H1 (cell line): Measurements from ENCODE around the gene EXOC1L. TPM values are rescaled to one million over a fixed set of nuclear protein-coding genes. Genes with fewer than 3 reads are reported as not detected.
A peak's percentile ranks its signal among the peaks of the same experiment; 100 is the strongest.
"Not testable (repeated sequence)": the region's sequence is repeated elsewhere in the genome, so short reads cannot be mapped to it uniquely, and the experiment has no call there.

ENCODE experiments used
- CTCF ChIA-PET: fragments of 300-600 bp; sonication (Branson Sonifier 250); formaldehyde crosslinking; loops from one replicate; lab custom pipeline; 2021; ENCODE audit not compliant: partially characterized antibody; lab: Charles Lee
- POLR2A ChIA-PET: fragments of 300-600 bp; sonication (Branson Sonifier 250); formaldehyde crosslinking; loops from one replicate; lab custom pipeline; 2021; ENCODE audit warnings: inconsistent platforms; ENCODE audit not compliant: partially characterized antibody; lab: Charles Lee
- DNase-seq, 2 experiments: peaks; one replicate each; pipeline versions ENCODE4 v3.0.0 to v3.0.0-alpha.2; 2010 to 2022; ENCODE audit warnings: low spot score in 2 of 2, low read depth in 1 of 2, mixed read lengths in 1 of 2
- FAIRE-seq: peaks from 2 replicates; lab custom pipeline; 2011; peaks lifted over from hg19 to GRCh38; lab: Jason Lieb, UNC
- H2AFZ ChIP-seq: 2 replicates; pipeline ENCODE4 v1.8.1; 2012; ENCODE audit warnings: low read length, inconsistent platforms
- H2AK5ac ChIP-seq: 2 replicates; pipeline ENCODE4 v1.6.1; 2013; ENCODE audit warnings: low read depth, low read length
- H2BK120ac ChIP-seq: replicated peaks from 2 replicates; pipeline ENCODE3; 2013; ENCODE audit warnings: low read depth, low read length, inconsistent platforms
- H2BK12ac ChIP-seq: 2 replicates; pipeline ENCODE4 v1.6.1; 2013; ENCODE audit warnings: low read depth, low read length
- H2BK15ac ChIP-seq: 2 replicates; pipeline ENCODE4 v1.6.1; 2013; ENCODE audit warnings: low read length
- H2BK20ac ChIP-seq: 2 replicates; pipeline ENCODE4 v1.6.1; 2013; ENCODE audit warnings: low read length
- H2BK5ac ChIP-seq: 2 replicates; pipeline ENCODE4 v1.6.1; 2013; ENCODE audit warnings: low read depth, low read length
- H3K14ac ChIP-seq: 2 replicates; pipeline ENCODE4 v1.6.1; 2013; ENCODE audit warnings: inconsistent platforms; ENCODE audit not compliant: insufficient read length
- H3K18ac ChIP-seq: 2 replicates; pipeline ENCODE4 v1.6.1; 2013; ENCODE audit warnings: low read length; ENCODE audit errors: extremely low read depth
- H3K23ac ChIP-seq: 2 replicates; pipeline ENCODE4 v1.6.1; 2013; ENCODE audit warnings: inconsistent platforms; ENCODE audit not compliant: insufficient read length
- H3K23me2 ChIP-seq: 2 replicates; pipeline ENCODE4 v1.6.1; 2013; ENCODE audit warnings: low read depth, low read length
- H3K27ac ChIP-seq: 2 replicates; pipeline ENCODE4 v1.6.1; 2011; ENCODE audit warnings: low read depth, low read length, inconsistent platforms
- H3K27me3 ChIP-seq, 4 experiments: replicated peaks in 1 of 4; 1 replicate in 1 of 4; 2 replicates in 3 of 4; pipeline versions ENCODE4 v1.6.1 to v1.8.1; 2011 to 2013; ENCODE audit warnings: low read length in 3 of 4, mild to moderate bottlenecking in 3 of 4, inconsistent platforms in 2 of 4, mixed read lengths in 2 of 4, moderate library complexity in 1 of 4; ENCODE audit not compliant: control insufficient read depth in 3 of 4, insufficient read depth in 3 of 4; ENCODE audit errors: extremely low read depth in 1 of 4
- H3K36me3 ChIP-seq, 4 experiments: 2 replicates each; pipeline versions ENCODE4 v1.6.1 to v1.8.1; 2011 to 2013; ENCODE audit warnings: mild to moderate bottlenecking in 4 of 4, low read length in 3 of 4, moderate library complexity in 2 of 4, control low read depth in 1 of 4, inconsistent platforms in 1 of 4; ENCODE audit not compliant: insufficient read depth in 4 of 4, control insufficient read depth in 2 of 4
- H3K4ac ChIP-seq: replicated peaks from 2 replicates; pipeline ENCODE3; 2013; ENCODE audit warnings: low read length, low read depth, mixed read lengths, inconsistent platforms; ENCODE audit not compliant: insufficient read length
- H3K4me1 ChIP-seq, 4 experiments: replicated peaks in 1 of 4; 1 replicate in 1 of 4; 2 replicates in 3 of 4; pipeline versions ENCODE4 v1.6.1 to v1.8.1; 2011 to 2013; ENCODE audit warnings: low read length in 3 of 4, inconsistent platforms in 2 of 4, mixed read lengths in 1 of 4; ENCODE audit not compliant: insufficient read depth in 4 of 4, control insufficient read depth in 3 of 4
- H3K4me2 ChIP-seq, 2 experiments: 2 replicates each; pipeline versions ENCODE4 v1.6.1 to v1.8.1; 2011 to 2013; ENCODE audit warnings: low read depth in 2 of 2, low read length in 2 of 2, control low read depth in 1 of 2, inconsistent platforms in 1 of 2, mild to moderate bottlenecking in 1 of 2; ENCODE audit not compliant: insufficient read depth in 1 of 2
- H3K4me3 ChIP-seq, 4 experiments: fragments of 200-600, 300-600 bp in 1 of 4; sonication (generic), shearing (Covaris generic), sonication (Bioruptor Twin) in 1 of 4; 2 replicates each; pipeline versions ENCODE4 v1.5.1 to v1.8.1; 2011 to 2016; ENCODE audit warnings: low read length in 4 of 4, low read depth in 3 of 4, control low read depth in 2 of 4, inconsistent platforms in 2 of 4, mild to moderate bottlenecking in 2 of 4, mixed read lengths in 1 of 4, moderate library complexity in 1 of 4; ENCODE audit not compliant: insufficient read depth in 2 of 4; ENCODE audit errors: extremely low read depth in 1 of 4
- H3K56ac ChIP-seq: replicated peaks from 2 replicates; pipeline ENCODE3; 2013; ENCODE audit warnings: low read depth, mild to moderate bottlenecking, mixed read lengths, low read length, inconsistent platforms; ENCODE audit not compliant: insufficient read length
- H3K79me1 ChIP-seq: 2 replicates; pipeline ENCODE4 v1.6.1; 2013; ENCODE audit warnings: low read depth, low read length, control low read depth
- H3K79me2 ChIP-seq, 2 experiments: 2 replicates each; pipeline versions ENCODE4 v1.6.1 to v1.8.1; 2012 to 2013; ENCODE audit warnings: low read length in 2 of 2, mild to moderate bottlenecking in 2 of 2, inconsistent platforms in 1 of 2; ENCODE audit not compliant: insufficient read depth in 2 of 2, control insufficient read depth in 1 of 2
- H3K9ac ChIP-seq, 4 experiments: replicated peaks in 1 of 4; 1 replicate in 1 of 4; 2 replicates in 3 of 4; pipeline versions ENCODE4 v1.6.1 to v1.8.1; 2011 to 2013; ENCODE audit warnings: low read depth in 3 of 4, low read length in 3 of 4, control low read depth in 2 of 4, mild to moderate bottlenecking in 2 of 4, moderate library complexity in 2 of 4, inconsistent platforms in 1 of 4; ENCODE audit errors: extremely low read depth in 1 of 4
- H3K9me3 ChIP-seq, 2 experiments: 2 replicates each; pipeline versions ENCODE4 v1.6.1 to v1.8.1; 2012 to 2013; ENCODE audit warnings: mild to moderate bottlenecking in 2 of 2, moderate library complexity in 2 of 2, control low read depth in 1 of 2, inconsistent platforms in 1 of 2, low read depth in 1 of 2, low read length in 1 of 2, mixed read lengths in 1 of 2; ENCODE audit not compliant: insufficient read depth in 2 of 2
- H4K20me1 ChIP-seq, 2 experiments: replicated peaks in 1 of 2; 2 replicates each; pipeline versions ENCODE3 to v1.8.1; 2011 to 2013; ENCODE audit warnings: inconsistent platforms in 2 of 2, low read length in 2 of 2, mild to moderate bottlenecking in 1 of 2; ENCODE audit not compliant: insufficient read depth in 2 of 2, control insufficient read depth in 1 of 2
- H4K5ac ChIP-seq: 2 replicates; pipeline ENCODE4 v1.6.1; 2013; ENCODE audit warnings: low read length, low read depth, mixed read lengths, inconsistent platforms; ENCODE audit not compliant: insufficient read length
- H4K8ac ChIP-seq: 2 replicates; pipeline ENCODE4 v1.8.0; 2013; ENCODE audit warnings: mild to moderate bottlenecking, moderate library complexity, low read length, inconsistent platforms; ENCODE audit not compliant: insufficient read depth; ENCODE audit errors: extremely low read depth
- H4K91ac ChIP-seq: replicated peaks from 2 replicates; pipeline ENCODE3; 2013; ENCODE audit warnings: low read length, mixed read lengths, inconsistent platforms; ENCODE audit not compliant: insufficient read length
- WGBS, 2 experiments: shearing (Covaris generic) in 1 of 2; methylation state at CpG; one replicate each; pipeline versions ENCODE4 v1.1.6 to v1.1.7; 2013 to 2015; ENCODE audit warnings: low lambda C conversion rate in 2 of 2, mixed read lengths in 2 of 2, inconsistent platforms in 1 of 2, low coverage in 1 of 2, missing lambda C conversion rate in 1 of 2; ENCODE audit not compliant: insufficient replicate concordance in 2 of 2, insufficient coverage in 1 of 2, insufficient read length in 1 of 2; ENCODE audit errors: extremely low coverage in 1 of 2, missing lambda C conversion rate in 1 of 2; 5-methylcytosine and 5-hydroxymethylcytosine counted together
- polyA plus RNA-seq, 7 experiments: library from polyadenylated mRNA; depleted of rRNA in 3 of 7; stranded (reverse) in 5 of 7; unstranded in 2 of 7; fragments of >200 nt in 5 of 7; fragments of 200-250 nt in 2 of 7; gene quantifications; 1 replicate in 5 of 7; 2 replicates in 1 of 7; 4 replicates in 1 of 7; pipeline versions ENCODE4 v1.2.1 to v1.2.3, GENCODE V29; 2011 to 2013; ENCODE audit warnings: missing spikeins in 2 of 7, mixed read lengths in 2 of 7
- total RNA-seq: library from RNA; stranded (reverse); fragmentation: NEBNext Ultra II Directional; extraction: Animal tissue kit (Norgen Biotek cat#: 25700); gene quantifications from 2 replicates; pipeline ENCODE4 v1.2.1, GENCODE V29; 2021

Gene EXOC1L
- total and polyA plus RNA-seq, 2 of the 8 experiments (the other 6 are each of a cell fraction or from before 2014, with no cell fraction given) = 0.08 TPM; not detected in 1

GRCh38 chr4:55842312-55842711 lies 22.7 kb downstream of the EXOC1L start:
- H2BK20ac ChIP-seq, H4K8ac ChIP-seq, H3K27ac ChIP-seq, H4K20me1 ChIP-seq, H3K36me3 ChIP-seq, H3K4me1 ChIP-seq, H3K79me1 ChIP-seq, H3K79me2 ChIP-seq, H2BK120ac ChIP-seq, H3K23ac ChIP-seq, FAIRE-seq, H3K4me3 ChIP-seq, H4K91ac ChIP-seq, H3K18ac ChIP-seq, H4K5ac ChIP-seq, H2AK5ac ChIP-seq, H3K9ac ChIP-seq, H2BK5ac ChIP-seq, H3K9me3 ChIP-seq, H3K4ac ChIP-seq, H3K27me3 ChIP-seq, H2AFZ ChIP-seq, H2BK15ac ChIP-seq, CTCF ChIA-PET, H3K14ac ChIP-seq, H2BK12ac ChIP-seq, H3K23me2 ChIP-seq, H3K56ac ChIP-seq: not testable (repeated sequence)
- DNase-seq = peak in 1 of 2 experiments; percentile 54
- 80% methylated on average over 7 of the region's 10 CpGs; no CpG with 5 or more reads in 1 of the 2 experiments for WGBS, 2 experiments
- POLR2A ChIA-PET = interaction anchor here (1.0 to 1.4 kb wide), 4 partner anchors 8 to 207 kb away, joined by 3 to 8 read pairs (median 5); partner anchors contain the start of gene EXOC1L
- 0 out of 4 replicates have a peak overlapping the region, but pooled peaks of 1 of the 2 experiments have one; percentile 15 for H3K4me2 ChIP-seq
